H1 (cell line): ENCODE measurements around the gene PPP1R27. TPM values are rescaled to one million over a fixed set of nuclear protein-coding genes. Genes with fewer than 3 reads are reported as not detected.

Experiments
- CHD2 ChIP-seq: IDR thresholded peaks from 2 replicates; pipeline ENCODE4 v1.6.1; 2012; ENCODE audit warnings: low read length, improper control_type of control experiment
- EGR1 ChIP-seq: IDR thresholded peaks from 2 replicates; pipeline ENCODE4 v1.6.1; 2011; ENCODE audit warnings: low read depth, low read length, borderline replicate concordance
- MAX ChIP-seq: IDR thresholded peaks from 2 replicates; pipeline ENCODE4 v1.6.1; 2012; ENCODE audit warnings: inconsistent platforms
- NRF1 ChIP-seq: IDR thresholded peaks from 2 replicates; pipeline ENCODE4 v1.6.1; 2011; ENCODE audit warnings: mild to moderate bottlenecking, low read depth, low read length, improper control_type of control experiment
- SP4 ChIP-seq: IDR thresholded peaks from 2 replicates; pipeline ENCODE4 v1.6.1; 2012; ENCODE audit warnings: low read length, inconsistent platforms
- polyA plus RNA-seq, 7 experiments: library from polyadenylated mRNA; depleted of rRNA in 3 of 7; stranded (reverse) in 5 of 7; unstranded in 2 of 7; fragments of >200 nt in 5 of 7; fragments of 200-250 nt in 2 of 7; gene quantifications; 1 replicate in 5 of 7; 2 replicates in 1 of 7; 4 replicates in 1 of 7; pipeline versions ENCODE4 v1.2.1 to v1.2.3, GENCODE V29; 2011 to 2013; ENCODE audit warnings: missing spikeins in 2 of 7, mixed read lengths in 2 of 7
- total RNA-seq: library from RNA; stranded (reverse); fragmentation: NEBNext Ultra II Directional; extraction: Animal tissue kit (Norgen Biotek cat#: 25700); gene quantifications from 2 replicates; pipeline ENCODE4 v1.2.1, GENCODE V29; 2021
- TF ChIP-seq, protein P1 (sequence below): fragments of 300-600 bp; sonication (generic); IDR thresholded peaks from 2 replicates; pipeline ENCODE4 v1.7.1; 2012; ENCODE audit warnings: low read length, moderate library complexity, mild to moderate bottlenecking, inconsistent platforms; ENCODE audit not compliant: insufficient replicate concordance
- TF ChIP-seq, protein P2 (sequence below): IDR thresholded peaks from 2 replicates; pipeline ENCODE4 v1.6.1; 2011; ENCODE audit warnings: low read length, improper control_type of control experiment

The PPP1R27 gene
- total and polyA plus RNA-seq, 2 of the 8 experiments (the other 6 are each of a cell fraction or from before 2014, with no cell fraction given) = 0.27 TPM; not detected in 1

- TF ChIP-seq, protein P1, sequence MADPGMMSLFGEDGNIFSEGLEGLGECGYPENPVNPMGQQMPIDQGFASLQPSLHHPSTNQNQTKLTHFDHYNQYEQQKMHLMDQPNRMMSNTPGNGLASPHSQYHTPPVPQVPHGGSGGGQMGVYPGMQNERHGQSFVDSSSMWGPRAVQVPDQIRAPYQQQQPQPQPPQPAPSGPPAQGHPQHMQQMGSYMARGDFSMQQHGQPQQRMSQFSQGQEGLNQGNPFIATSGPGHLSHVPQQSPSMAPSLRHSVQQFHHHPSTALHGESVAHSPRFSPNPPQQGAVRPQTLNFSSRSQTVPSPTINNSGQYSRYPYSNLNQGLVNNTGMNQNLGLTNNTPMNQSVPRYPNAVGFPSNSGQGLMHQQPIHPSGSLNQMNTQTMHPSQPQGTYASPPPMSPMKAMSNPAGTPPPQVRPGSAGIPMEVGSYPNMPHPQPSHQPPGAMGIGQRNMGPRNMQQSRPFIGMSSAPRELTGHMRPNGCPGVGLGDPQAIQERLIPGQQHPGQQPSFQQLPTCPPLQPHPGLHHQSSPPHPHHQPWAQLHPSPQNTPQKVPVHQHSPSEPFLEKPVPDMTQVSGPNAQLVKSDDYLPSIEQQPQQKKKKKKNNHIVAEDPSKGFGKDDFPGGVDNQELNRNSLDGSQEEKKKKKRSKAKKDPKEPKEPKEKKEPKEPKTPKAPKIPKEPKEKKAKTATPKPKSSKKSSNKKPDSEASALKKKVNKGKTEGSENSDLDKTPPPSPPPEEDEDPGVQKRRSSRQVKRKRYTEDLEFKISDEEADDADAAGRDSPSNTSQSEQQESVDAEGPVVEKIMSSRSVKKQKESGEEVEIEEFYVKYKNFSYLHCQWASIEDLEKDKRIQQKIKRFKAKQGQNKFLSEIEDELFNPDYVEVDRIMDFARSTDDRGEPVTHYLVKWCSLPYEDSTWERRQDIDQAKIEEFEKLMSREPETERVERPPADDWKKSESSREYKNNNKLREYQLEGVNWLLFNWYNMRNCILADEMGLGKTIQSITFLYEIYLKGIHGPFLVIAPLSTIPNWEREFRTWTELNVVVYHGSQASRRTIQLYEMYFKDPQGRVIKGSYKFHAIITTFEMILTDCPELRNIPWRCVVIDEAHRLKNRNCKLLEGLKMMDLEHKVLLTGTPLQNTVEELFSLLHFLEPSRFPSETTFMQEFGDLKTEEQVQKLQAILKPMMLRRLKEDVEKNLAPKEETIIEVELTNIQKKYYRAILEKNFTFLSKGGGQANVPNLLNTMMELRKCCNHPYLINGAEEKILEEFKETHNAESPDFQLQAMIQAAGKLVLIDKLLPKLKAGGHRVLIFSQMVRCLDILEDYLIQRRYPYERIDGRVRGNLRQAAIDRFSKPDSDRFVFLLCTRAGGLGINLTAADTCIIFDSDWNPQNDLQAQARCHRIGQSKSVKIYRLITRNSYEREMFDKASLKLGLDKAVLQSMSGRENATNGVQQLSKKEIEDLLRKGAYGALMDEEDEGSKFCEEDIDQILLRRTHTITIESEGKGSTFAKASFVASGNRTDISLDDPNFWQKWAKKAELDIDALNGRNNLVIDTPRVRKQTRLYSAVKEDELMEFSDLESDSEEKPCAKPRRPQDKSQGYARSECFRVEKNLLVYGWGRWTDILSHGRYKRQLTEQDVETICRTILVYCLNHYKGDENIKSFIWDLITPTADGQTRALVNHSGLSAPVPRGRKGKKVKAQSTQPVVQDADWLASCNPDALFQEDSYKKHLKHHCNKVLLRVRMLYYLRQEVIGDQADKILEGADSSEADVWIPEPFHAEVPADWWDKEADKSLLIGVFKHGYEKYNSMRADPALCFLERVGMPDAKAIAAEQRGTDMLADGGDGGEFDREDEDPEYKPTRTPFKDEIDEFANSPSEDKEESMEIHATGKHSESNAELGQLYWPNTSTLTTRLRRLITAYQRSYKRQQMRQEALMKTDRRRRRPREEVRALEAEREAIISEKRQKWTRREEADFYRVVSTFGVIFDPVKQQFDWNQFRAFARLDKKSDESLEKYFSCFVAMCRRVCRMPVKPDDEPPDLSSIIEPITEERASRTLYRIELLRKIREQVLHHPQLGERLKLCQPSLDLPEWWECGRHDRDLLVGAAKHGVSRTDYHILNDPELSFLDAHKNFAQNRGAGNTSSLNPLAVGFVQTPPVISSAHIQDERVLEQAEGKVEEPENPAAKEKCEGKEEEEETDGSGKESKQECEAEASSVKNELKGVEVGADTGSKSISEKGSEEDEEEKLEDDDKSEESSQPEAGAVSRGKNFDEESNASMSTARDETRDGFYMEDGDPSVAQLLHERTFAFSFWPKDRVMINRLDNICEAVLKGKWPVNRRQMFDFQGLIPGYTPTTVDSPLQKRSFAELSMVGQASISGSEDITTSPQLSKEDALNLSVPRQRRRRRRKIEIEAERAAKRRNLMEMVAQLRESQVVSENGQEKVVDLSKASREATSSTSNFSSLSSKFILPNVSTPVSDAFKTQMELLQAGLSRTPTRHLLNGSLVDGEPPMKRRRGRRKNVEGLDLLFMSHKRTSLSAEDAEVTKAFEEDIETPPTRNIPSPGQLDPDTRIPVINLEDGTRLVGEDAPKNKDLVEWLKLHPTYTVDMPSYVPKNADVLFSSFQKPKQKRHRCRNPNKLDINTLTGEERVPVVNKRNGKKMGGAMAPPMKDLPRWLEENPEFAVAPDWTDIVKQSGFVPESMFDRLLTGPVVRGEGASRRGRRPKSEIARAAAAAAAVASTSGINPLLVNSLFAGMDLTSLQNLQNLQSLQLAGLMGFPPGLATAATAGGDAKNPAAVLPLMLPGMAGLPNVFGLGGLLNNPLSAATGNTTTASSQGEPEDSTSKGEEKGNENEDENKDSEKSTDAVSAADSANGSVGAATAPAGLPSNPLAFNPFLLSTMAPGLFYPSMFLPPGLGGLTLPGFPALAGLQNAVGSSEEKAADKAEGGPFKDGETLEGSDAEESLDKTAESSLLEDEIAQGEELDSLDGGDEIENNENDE = no peak
- TF ChIP-seq MAX = no peak
- TF ChIP-seq EGR1 = no peak
- TF ChIP-seq, protein P2, sequence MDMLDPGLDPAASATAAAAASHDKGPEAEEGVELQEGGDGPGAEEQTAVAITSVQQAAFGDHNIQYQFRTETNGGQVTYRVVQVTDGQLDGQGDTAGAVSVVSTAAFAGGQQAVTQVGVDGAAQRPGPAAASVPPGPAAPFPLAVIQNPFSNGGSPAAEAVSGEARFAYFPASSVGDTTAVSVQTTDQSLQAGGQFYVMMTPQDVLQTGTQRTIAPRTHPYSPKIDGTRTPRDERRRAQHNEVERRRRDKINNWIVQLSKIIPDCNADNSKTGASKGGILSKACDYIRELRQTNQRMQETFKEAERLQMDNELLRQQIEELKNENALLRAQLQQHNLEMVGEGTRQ = no peak
- no peak for TF ChIP-seq NRF1
- no peak for TF ChIP-seq CHD2
- TF ChIP-seq SP4 = no peak
These were observed 11.3 kb upstream of the PPP1R27 start (continued) for GRCh38 chr17:81845881-81846742.
